HG03457 (cell line): ENCODE data around the gene CCDC187.

ENCODE experiments used
- ATAC-seq: cut with Tn5 transposase; IDR thresholded peaks from one replicate; pipeline ENCODE4 v1.9.1; 2021; ENCODE audit warnings: moderate number of reproducible peaks; ENCODE audit not compliant: unreplicated experiment

The CCDC187 gene

GRCh38 chr9:136212345-136212950 lies 91.4 kb downstream of the CCDC187 start:
- ATAC-seq: no peak

- ATAC-seq: no peak
These were observed 92.2 kb downstream of the CCDC187 start for GRCh38 chr9:136211441-136212344.

DNA sequence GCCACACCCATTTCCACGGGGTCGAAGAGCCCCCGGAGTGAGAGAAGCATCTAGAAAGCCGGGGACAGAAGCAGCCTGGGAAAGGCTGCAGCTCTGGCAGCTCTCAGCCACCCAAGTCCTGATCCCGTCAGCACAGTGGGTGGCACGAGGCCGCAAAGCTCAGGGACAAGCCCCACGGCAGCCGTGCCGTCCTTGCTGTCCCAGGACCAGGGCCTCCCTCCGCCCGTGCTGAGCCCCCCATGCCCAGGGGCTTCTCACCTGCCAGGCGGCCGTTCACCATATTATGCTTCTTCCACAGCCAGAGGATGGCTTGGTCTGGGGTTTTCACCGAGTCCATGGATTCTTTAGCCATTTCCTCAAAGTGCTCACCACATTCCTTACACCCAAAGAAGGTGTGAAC lies 92.9 kb downstream of the CCDC187 start:
- ATAC-seq: no peak

DNA sequence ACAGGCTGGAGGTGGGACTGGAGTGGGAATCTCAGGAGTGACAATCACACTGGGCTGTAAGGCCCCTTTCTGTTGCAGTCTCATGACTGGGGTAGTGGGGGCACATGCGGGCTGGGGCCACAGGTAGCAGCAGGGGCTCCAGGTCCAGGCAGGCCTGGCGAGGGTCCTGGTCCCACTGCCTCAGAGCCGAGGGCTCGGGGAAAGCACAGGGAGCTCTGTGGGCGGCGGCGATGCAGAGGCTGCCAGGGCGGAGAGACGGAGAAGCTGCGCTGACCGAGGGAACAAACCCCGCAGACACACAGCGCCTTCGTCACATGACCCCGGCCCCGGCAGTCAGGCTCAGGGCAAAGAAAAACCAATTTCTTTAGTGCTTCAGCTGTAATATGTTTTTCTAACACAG lies 93.6 kb downstream of the CCDC187 start:
- no peak for ATAC-seq

GRCh38 chr9:136209786-136210185 lies 94.1 kb downstream of the CCDC187 start:
- no peak for ATAC-seq

GRCh38 chr9:136209232-136209631 lies 94.7 kb downstream of the CCDC187 start:
- no peak for ATAC-seq

DNA sequence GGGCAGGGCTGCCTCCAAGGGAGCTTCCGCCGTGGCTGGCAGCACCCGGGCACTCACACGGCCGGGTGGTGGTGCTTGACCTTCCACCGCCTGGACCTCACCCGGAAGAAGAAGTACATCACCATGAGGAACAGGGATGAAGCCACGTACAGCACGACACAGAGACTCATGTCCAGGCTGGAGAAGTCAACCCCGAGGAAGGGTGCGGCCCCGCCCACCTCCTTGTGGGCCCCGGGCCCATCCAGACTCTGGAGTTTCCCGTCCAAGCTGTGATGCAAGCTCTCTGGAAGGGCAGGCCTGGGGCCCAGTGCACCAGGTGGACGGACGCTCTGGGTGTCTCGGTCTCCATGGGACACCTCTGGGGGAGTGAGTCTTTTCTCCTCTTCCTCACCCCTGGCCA lies 95.2 kb downstream of the CCDC187 start:
- no peak for ATAC-seq

DNA sequence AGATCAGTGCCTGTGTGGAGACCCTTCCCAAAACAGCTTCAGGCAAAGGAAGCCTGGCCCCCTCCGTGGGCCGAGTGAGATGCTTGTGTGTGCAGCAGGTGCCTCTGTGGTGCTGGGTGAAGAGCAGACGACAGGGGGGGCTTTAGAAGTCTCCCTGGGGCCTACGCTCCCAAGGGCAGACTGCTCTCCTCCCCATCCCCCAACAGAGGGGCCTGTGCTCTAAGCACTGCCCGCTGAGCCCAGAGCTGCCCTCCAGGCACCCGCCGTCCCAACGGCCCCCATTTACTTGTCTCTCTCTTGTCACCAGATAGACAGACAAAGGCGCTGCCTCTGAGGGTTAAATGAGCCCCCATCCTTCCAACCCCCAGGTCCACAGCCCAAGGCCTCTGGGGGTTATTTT lies 96.3 kb downstream of the CCDC187 start:
- no peak for ATAC-seq

DNA sequence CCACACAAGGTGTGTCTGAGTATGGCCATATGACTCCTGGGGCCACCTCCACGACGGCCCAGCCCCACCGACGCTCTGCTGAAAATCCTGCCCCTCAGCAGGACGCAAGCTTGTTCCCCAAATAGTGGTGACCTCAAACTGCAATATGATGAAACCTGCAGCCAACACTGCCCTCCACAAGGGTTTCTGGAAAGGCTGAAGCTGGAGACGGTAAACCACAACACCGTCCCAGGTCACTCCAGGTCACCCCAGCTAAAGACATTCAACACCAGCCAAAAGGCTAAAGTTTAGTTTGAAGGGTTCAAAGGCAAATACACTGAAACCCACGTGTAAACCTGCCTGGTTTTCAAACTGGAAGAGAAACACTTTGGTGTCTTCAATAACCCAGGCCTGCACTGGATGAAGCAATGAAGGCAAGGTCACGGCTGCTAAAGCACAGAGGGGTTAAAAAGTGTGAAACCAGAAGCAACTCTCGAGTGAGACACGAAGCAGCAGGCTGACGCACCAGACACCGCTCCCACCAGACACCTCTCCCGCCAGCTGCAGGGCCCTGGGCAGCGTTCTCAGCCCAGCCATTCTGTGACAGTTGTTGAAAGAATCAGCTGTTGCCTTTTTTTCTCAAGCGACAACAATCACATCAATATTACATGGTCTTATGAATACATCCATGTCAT lies 97.2 kb downstream of the CCDC187 start:
- no peak for ATAC-seq

DNA sequence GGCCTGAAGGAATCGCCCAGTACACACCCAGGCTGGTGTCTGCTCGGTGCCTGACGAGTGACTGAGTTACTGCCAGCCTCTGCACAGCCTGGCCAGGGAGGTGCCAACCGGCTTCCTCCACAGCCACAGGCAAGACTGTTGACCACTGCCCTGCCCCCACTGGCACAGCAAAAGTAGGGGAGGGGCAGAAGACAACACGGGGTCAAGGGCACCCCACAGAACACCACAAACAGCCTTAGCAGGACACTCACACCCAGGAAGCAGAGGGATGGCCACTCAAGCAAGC lies 98.2 kb downstream of the CCDC187 start:
- no peak for ATAC-seq

DNA sequence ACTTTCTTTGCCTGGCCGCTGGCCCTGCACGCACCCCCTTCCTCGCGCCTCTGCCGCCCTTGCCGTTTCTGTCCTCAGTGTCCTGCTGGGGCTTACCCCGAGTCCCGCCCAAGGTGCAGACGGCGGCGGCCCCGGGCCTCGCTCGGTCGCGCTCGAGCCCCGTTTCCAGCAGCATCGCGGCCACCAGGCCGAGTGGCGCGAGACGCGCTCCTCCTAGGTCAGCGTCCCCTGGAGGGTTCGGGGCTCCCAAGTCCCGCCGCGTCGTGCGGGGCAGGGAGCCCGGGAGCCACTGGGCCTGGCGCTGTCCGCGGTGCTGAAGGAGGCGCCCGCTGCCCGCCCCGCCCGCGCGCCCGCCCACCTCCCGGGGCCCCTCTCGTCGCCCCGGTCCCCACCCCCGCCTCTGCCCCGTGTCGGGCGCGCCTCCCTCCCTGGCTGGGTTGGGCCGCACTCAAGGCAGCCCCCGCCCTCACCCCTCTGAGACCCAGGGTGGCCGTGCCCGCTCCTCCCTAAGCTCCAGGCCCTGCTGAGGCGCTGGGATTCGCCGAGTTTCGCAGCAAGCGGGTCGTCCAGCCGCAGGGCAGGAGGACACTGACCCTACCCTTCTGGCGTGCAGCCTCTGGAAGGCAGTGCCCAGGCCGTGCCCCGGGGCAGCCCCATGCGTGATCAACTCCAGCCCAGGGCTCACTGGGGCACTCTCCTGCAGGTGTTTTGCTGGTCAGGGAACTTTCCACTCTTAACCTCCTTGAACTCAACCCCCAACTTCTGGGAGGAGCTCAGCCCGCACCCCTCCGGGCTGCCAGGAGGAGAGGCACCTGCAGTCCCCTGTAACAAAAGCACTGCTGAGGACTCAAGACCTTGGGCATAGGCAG lies 98.8 kb downstream of the CCDC187 start, which contains the start of gene LHX3:
TSS of gene LHX3 (minus strand) at position 291 of the 869 bp plus-strand sequence. CDS start at position 175, 116 bp downstream.
- ATAC-seq: no peak

DNA sequence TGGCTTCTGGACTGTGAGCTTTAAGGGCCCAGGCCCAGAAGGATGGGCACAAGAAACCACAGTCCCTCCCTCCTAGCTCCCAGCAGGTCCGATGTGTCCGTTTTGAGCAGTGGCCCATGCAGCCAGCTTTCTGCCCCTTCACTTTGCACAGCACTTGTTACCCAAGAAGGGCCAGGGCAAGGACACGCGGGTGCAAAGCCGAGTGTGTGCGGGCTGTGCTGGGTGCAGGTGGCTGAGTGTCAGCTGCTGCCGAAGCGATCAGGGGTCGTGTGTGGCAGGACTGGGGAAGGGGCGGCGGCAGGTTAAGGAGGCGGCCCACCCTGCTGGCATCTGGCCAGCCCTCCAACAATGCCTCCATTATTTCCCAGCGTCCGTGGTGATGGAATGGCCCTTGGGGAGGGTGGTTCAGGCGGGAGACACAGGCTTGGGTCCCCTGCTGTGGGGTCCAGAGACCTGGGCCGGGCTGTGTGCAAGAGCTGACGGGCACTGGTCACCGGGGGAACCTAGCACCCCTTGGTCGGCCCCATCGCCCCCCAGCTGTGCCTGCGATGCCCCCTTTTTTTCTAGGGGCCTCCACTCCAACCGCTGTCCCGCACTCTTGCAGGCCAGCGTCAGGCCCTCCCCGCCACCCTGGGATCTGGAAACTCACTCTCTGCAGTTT lies 99.6 kb downstream of the CCDC187 start:
- no peak for ATAC-seq

- ATAC-seq: no peak
These were observed 100.3 kb downstream of the CCDC187 start for GRCh38 chr9:136203408-136204144.

DNA sequence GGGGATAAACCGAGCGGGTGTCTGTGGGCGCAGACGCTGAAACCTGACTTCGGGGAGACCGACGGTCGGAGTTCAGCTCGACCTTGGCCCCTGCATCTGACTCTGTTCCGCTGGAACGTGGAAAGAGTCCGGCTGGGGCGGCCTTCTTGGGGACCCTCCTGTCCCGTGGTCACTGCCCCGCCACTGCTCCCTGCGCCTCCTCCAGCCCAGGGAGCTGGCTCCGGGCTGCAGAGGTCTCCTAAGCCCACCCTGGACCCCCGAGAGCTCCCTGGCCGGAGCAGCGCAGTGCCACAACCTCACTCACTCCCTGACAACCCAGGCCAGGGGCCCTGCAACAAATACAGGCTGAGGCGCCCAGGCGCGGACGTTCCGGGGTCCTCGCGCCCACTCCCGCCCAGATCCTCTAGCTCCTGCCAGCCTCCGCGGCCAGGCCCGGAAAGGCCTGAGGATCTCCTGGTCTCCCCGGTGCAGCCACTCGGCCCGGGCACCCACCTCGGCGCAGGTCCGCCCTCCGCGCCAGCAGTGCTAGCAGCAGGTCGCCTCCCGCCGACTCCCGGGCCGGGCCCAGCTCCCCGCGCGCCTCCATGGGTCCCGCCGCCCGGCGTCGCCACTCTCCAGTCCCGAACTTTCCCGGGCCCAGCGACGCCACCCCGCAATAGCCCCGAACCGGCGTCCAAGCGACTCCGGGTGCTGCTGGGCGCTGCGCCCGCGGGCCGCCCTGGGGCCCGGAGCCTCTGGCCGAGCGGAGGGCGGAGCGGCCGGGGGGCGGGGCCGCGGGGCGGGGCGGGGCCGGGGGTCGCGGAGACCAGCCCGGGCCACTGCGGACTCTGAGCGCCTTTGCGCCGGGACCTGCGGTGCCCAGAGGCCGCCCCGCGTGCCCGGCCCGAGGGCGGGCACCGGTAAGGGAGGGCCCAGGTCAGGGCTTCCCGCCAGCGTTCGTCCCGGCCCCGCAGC lies 101.2 kb downstream of the CCDC187 start:
- no peak for ATAC-seq

DNA sequence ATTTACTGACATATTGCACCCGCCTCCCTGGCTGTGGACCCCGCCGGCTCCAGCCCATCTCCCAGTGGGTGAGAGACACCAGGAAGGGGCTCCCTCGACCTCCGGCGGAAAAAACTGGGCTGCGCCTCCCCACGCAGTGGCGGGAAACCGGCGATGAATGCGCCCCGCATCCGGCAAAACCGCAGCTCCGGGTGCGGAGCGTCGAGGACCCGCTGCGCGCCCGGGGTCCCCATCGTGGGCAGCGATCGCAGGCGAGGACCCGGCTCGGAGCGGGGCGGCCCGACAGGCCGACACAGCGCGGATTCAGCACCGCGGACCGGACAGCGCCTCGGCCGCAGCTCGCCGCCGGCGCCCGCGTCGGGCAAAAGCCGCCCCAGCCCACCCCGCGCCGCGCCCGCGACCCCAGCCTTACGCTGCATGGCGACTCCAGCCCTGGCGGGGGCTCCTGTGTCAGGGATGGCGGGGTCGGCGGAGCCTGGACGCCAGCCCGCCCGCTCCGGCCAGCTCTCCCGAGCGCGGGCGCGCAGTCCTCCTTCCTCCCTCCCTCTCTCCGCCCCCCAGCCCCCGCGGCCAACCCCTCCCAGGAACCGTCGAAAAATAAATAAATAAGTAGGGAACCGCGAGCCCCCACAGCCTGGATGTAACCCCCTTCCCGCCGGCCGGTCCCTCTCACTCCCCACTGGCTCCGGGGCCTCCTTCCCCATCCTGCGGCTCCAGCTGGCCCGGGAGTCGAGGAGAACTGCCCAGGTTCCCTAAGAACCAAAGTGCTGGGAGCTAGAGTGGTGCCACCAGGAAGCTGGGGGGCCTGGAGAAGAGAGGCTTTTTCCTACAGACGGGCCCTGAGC lies 102.1 kb downstream of the CCDC187 start:
- no peak for ATAC-seq

DNA sequence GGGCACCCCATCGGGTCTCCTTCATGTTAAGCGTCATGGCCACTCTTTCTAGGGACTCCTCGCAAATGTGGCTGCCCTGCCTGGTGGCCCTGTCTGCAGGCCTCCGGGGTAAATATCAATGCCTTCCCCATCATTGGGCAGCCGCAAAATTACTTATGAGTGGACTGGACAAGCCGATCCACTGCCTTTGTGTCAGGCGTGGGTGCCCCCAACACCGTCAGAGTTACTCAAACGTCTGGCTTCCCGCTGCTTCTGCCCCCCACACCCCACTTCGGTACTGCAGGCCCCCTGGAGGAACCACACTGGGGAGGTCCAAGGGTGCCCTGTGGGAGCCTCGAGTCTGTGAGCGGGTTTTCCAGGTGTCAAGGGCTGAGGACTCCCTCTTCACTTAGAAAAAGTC lies 102.7 kb downstream of the CCDC187 start:
- no peak for ATAC-seq

- ATAC-seq: no peak
These were observed 103.5 kb downstream of the CCDC187 start for GRCh38 chr9:136200424-136200823.
